Mesenchymal stem cell (in vitro differentiated cells and primary cell): ENCODE measurements around the gene HABP2.

Experiments used
- DNase-seq: peaks from one replicate; pipeline ENCODE4 v3.0.0-alpha.2; 2013
- H2AFZ ChIP-seq: one replicate; pipeline ENCODE4 v1.6.1; 2013; ENCODE audit warnings: low read depth, mild to moderate bottlenecking, control low read depth, inconsistent platforms, low read length, moderate library complexity
- H2AK5ac ChIP-seq: 2 replicates; pipeline ENCODE4 v1.6.1; 2013; ENCODE audit warnings: low read length, moderate library complexity, mild to moderate bottlenecking, inconsistent platforms; ENCODE audit not compliant: severe bottlenecking
- H2BK120ac ChIP-seq: one replicate; pipeline ENCODE4 v1.6.1; 2013; ENCODE audit warnings: low read depth, mild to moderate bottlenecking, inconsistent platforms, low read length, moderate library complexity
- H2BK12ac ChIP-seq, 2 experiments: one replicate each; pipeline ENCODE4 v1.6.1; 2013; ENCODE audit warnings: inconsistent platforms in 2 of 2, low read length in 2 of 2, mild to moderate bottlenecking in 2 of 2, moderate library complexity in 2 of 2, control low read depth in 1 of 2
- H2BK15ac ChIP-seq: one replicate; pipeline ENCODE4 v1.6.1; 2013; ENCODE audit warnings: mild to moderate bottlenecking, low read depth, inconsistent platforms; ENCODE audit not compliant: poor library complexity, severe bottlenecking
- H2BK5ac ChIP-seq: 2 replicates; pipeline ENCODE4 v1.6.1; 2013; ENCODE audit warnings: low read depth, mild to moderate bottlenecking, low read length, control low read depth, inconsistent platforms; ENCODE audit not compliant: poor library complexity, severe bottlenecking
- H3K14ac ChIP-seq, 2 experiments: one replicate each; pipeline ENCODE4 v1.6.1; 2013; ENCODE audit warnings: inconsistent platforms in 2 of 2, low read length in 2 of 2, control low read depth in 1 of 2, mild to moderate bottlenecking in 1 of 2, moderate library complexity in 1 of 2
- H3K18ac ChIP-seq, 2 experiments: one replicate each; pipeline ENCODE4 v1.6.1; 2013; ENCODE audit warnings: inconsistent platforms in 2 of 2, low read length in 2 of 2, control low read depth in 1 of 2, low read depth in 1 of 2, mild to moderate bottlenecking in 1 of 2
- H3K23ac ChIP-seq, 2 experiments: one replicate each; pipeline ENCODE4 v1.6.1; 2013; ENCODE audit warnings: inconsistent platforms in 2 of 2, low read length in 2 of 2, mild to moderate bottlenecking in 2 of 2, moderate library complexity in 2 of 2, control low read depth in 1 of 2
- H3K27ac ChIP-seq: 2 replicates; pipeline ENCODE4 v1.5.1; 2013; ENCODE audit warnings: mild to moderate bottlenecking, moderate library complexity, low read length, control low read depth, inconsistent platforms; ENCODE audit not compliant: poor library complexity, severe bottlenecking
- H3K27me3 ChIP-seq, 2 experiments: 2 replicates each; pipeline versions ENCODE4 v1.6.1 to v1.7.0; 2013; ENCODE audit warnings: low read length in 2 of 2, mild to moderate bottlenecking in 2 of 2, moderate library complexity in 2 of 2, control low read depth in 1 of 2, inconsistent platforms in 1 of 2; ENCODE audit not compliant: control insufficient read depth in 1 of 2, insufficient read depth in 1 of 2
- H3K36me3 ChIP-seq, 2 experiments: 2 replicates each; pipeline versions ENCODE4 v1.6.1 to v1.7.0; 2013; ENCODE audit warnings: low read length in 2 of 2, control low read depth in 1 of 2, inconsistent platforms in 1 of 2, low read depth in 1 of 2, mild to moderate bottlenecking in 1 of 2; ENCODE audit not compliant: insufficient read depth in 2 of 2, control insufficient read depth in 1 of 2
- H3K4ac ChIP-seq, 2 experiments: one replicate each; pipeline ENCODE4 v1.6.1; 2013; ENCODE audit warnings: inconsistent platforms in 2 of 2, low read length in 2 of 2, mild to moderate bottlenecking in 2 of 2, moderate library complexity in 2 of 2, control low read depth in 1 of 2, low read depth in 1 of 2
- H3K4me1 ChIP-seq: 2 replicates; pipeline ENCODE4 v1.6.1; 2013; ENCODE audit warnings: low read depth, low read length, control low read depth; ENCODE audit not compliant: control insufficient read depth, insufficient read depth
- H3K4me2 ChIP-seq: 2 replicates; pipeline ENCODE4 v1.6.1; 2013; ENCODE audit warnings: low read length, mild to moderate bottlenecking, inconsistent platforms; ENCODE audit not compliant: poor library complexity, severe bottlenecking
- H3K4me3 ChIP-seq, 2 experiments: 2 replicates each; pipeline versions ENCODE4 v1.5.1 to v1.7.0; 2013; ENCODE audit warnings: low read length in 2 of 2, mild to moderate bottlenecking in 2 of 2, control low read depth in 1 of 2, low read depth in 1 of 2; ENCODE audit not compliant: insufficient read depth in 1 of 2
- H3K79me1 ChIP-seq: replicated peaks from 2 replicates; pipeline ENCODE4 v1.6.1; 2013; ENCODE audit warnings: mild to moderate bottlenecking, control low read depth, low read length, inconsistent platforms; ENCODE audit not compliant: poor library complexity, severe bottlenecking
- H3K9ac ChIP-seq: 2 replicates; pipeline ENCODE4 v1.7.0; 2013; ENCODE audit warnings: mild to moderate bottlenecking, low read length, moderate library complexity
- H3K9me3 ChIP-seq: 2 replicates; pipeline ENCODE4 v1.7.0; 2013; ENCODE audit warnings: mild to moderate bottlenecking, low read length; ENCODE audit not compliant: control insufficient read depth
- H4K8ac ChIP-seq: one replicate; pipeline ENCODE4 v1.6.1; 2013; ENCODE audit warnings: inconsistent platforms, mild to moderate bottlenecking, low read length, moderate library complexity
- H4K91ac ChIP-seq: one replicate; pipeline ENCODE4 v1.6.1; 2013; ENCODE audit warnings: mild to moderate bottlenecking, low read length, inconsistent platforms
- WGBS: methylation state at CpG from one replicate; pipeline ENCODE4 v1.1.7; 2013; ENCODE audit warnings: mixed read lengths; 5-methylcytosine and 5-hydroxymethylcytosine counted together

HABP2 gene

DNA sequence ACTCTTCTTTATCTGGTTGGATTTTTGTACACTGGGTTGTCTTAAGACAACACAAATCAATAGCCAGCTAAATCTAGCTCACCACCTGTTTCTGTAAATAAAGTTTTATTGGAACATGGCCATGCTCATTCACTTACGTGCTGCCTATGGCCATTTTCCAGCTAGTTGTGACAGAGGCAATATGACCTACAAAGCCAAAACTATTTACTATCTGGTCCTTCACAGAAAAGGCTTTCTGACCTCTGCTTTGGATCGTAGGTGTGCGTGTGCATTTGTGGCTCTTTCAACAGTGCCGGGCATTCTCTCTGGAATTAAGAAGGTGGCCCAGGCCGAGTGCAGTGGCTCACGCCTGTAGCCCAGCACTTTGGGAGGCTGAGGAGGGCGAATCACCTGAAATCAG lies 65.5 kb downstream of the HABP2 start:
- no peak overlapping the region for H3K4me2 ChIP-seq
- H3K23ac ChIP-seq = no peak overlapping the region
- 83% methylated on average over 7 of the region's 7 CpGs for WGBS

GRCh38 chr10:113619401-113619800 lies 66.5 kb downstream of the HABP2 start:
- no peak overlapping the region for H4K8ac ChIP-seq
- H2AFZ ChIP-seq = no peak overlapping the region
- no peak overlapping the region for H3K18ac ChIP-seq
- no peak overlapping the region for H2AK5ac ChIP-seq
- no peak overlapping the region for H3K4ac ChIP-seq
- H4K91ac ChIP-seq = no peak overlapping the region
- H3K14ac ChIP-seq = no peak overlapping the region
- no peak overlapping the region for H3K23ac ChIP-seq
- H3K27me3 ChIP-seq = peaks cover 64 to 98% of the 10 kb centered on the region in 2 experiments
- no peak overlapping the region for H3K9ac ChIP-seq
- H3K79me1 ChIP-seq = no peaks in the 10 kb centered on the region
- no peaks in the 10 kb centered on the region for H3K36me3 ChIP-seq
- H3K4me2 ChIP-seq = no peak overlapping the region
- no peak overlapping the region for H3K4me3 ChIP-seq
- H2BK12ac ChIP-seq = no peak overlapping the region
- H3K27ac ChIP-seq = no peak overlapping the region
- no peak for DNase-seq
- no peaks in the 10 kb centered on the region for H3K4me1 ChIP-seq
- H2BK15ac ChIP-seq = no peak overlapping the region
- H3K9me3 ChIP-seq = no peaks in the 10 kb centered on the region
- H2BK5ac ChIP-seq = no peak overlapping the region
- WGBS = no CpG with 5 or more reads among the region's 1 CpG
- no peak overlapping the region for H2BK120ac ChIP-seq

More for the DNA sequence above, 65.5 kb downstream of the HABP2 start:
- Histone ChIP-seq H3K18ac (no peak overlapping the region), H2BK12ac (no peak overlapping the region), H2BK5ac (no peak overlapping the region), H2AK5ac (no peak overlapping the region), H3K9ac (no peak overlapping the region), H3K14ac (no peak overlapping the region), H4K8ac (no peak overlapping the region), H3K4me1 (no peaks in the 10 kb centered on the region), H2BK120ac (no peak overlapping the region), H2BK15ac (no peak overlapping the region), H3K9me3 (no peaks in the 10 kb centered on the region), H3K27me3 (peaks cover 63 to 98% of the 10 kb centered on the region in 2 experiments), H3K4me3 (no peak overlapping the region), H3K36me3 (no peaks in the 10 kb centered on the region), H4K91ac (no peak overlapping the region), H2AFZ (no peak overlapping the region), H3K27ac (no peak overlapping the region), H3K4ac (no peak overlapping the region), H3K79me1 (no peaks in the 10 kb centered on the region)
- no peak for DNase-seq

DNA sequence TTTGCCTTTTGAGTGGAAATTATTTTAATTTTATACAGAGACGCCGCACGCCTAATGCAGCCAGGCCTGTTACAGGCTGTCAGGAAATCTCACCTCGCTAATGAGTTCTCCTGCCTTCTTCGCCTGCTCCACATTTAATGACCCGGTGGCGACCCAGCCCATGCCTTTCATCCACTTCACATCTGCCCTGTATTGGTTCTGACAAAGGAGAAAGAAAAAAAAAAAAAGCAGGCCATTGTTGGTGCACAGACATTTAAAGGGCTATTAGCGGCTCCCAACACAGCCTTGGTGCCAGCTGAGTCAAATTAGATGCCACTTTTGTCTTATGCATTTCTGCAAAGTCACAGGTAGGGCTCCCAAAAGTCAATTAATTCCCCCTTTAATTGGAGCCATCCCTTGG lies 67.7 kb downstream of the HABP2 start:
- Histone ChIP-seq H3K18ac (no peak overlapping the region), H2BK5ac (no peak overlapping the region), H3K4ac (no peak overlapping the region), H3K23ac (no peak overlapping the region), H4K8ac (no peak overlapping the region), H3K14ac (no peak overlapping the region), H2AFZ (no peak overlapping the region), H3K9me3 (no peaks in the 10 kb centered on the region), H3K79me1 (no peaks in the 10 kb centered on the region), H3K9ac (no peak overlapping the region), H2BK120ac (no peak overlapping the region), H3K27ac (no peak overlapping the region), H3K4me1 (no peaks in the 10 kb centered on the region), H2AK5ac (no peak overlapping the region), H4K91ac (no peak overlapping the region), H3K4me2 (no peak overlapping the region), H3K4me3 (no peak overlapping the region), H3K27me3 (peaks cover 67 to 98% of the 10 kb centered on the region in 2 experiments), H2BK12ac (no peak overlapping the region), H2BK15ac (no peak overlapping the region), H3K36me3 (no peaks in the 10 kb centered on the region)
- DNase-seq = no peak
- WGBS = 85% methylated on average over 8 of the region's 8 CpGs

DNA sequence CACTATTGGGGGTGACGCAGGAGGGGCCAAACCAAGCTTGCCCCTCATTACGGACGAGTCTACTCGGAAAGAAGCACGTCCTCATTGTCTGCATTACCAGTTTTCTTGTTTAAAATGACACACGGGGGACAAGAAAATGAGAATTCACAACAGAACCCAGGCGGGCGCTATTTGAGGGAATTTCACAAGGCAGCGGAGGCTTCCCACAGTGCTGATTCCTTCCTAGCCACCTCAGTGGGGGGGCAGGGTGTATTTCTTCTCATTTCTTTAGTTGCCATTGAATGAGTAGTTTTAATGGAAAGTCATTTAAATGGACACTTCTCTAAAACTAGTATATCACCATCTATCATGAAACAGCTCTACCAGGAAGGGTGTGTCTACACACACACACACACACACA lies 68.1 kb downstream of the HABP2 start:
- H4K91ac ChIP-seq = no peak overlapping the region
- no peak overlapping the region for H2BK12ac ChIP-seq
- H3K4me2 ChIP-seq = no peak overlapping the region
- no peak overlapping the region for H3K23ac ChIP-seq
- no peaks in the 10 kb centered on the region for H3K79me1 ChIP-seq
- H3K4me1 ChIP-seq = no peaks in the 10 kb centered on the region
- no peak overlapping the region for H2BK120ac ChIP-seq
- no peak overlapping the region for H3K14ac ChIP-seq
- no peak overlapping the region for H2AK5ac ChIP-seq
- H4K8ac ChIP-seq = no peak overlapping the region
- no peak overlapping the region for H2BK15ac ChIP-seq
- no peak overlapping the region for H2BK5ac ChIP-seq
- DNase-seq = no peak
- no peak overlapping the region for H3K4ac ChIP-seq
- H3K4me3 ChIP-seq = no peak overlapping the region
- no peak overlapping the region for H2AFZ ChIP-seq
- H3K27me3 ChIP-seq = peaks cover 67 to 98% of the 10 kb centered on the region in 2 experiments
- no peaks in the 10 kb centered on the region for H3K36me3 ChIP-seq
- no peak overlapping the region for H3K27ac ChIP-seq
- H3K18ac ChIP-seq = no peak overlapping the region
- 83% methylated on average over 9 of the region's 9 CpGs for WGBS
- no peak overlapping the region for H3K9ac ChIP-seq
- H3K9me3 ChIP-seq = no peaks in the 10 kb centered on the region
